GM15510 (cell line): ENCODE results near the gene RBM20.

Source experiments
- POLR2A ChIP-seq: IDR thresholded peaks from 3 replicates; pipeline ENCODE4 v1.6.1; 2011; ENCODE audit warnings: borderline replicate concordance; ENCODE audit not compliant: insufficient read length; ENCODE audit errors: extremely low read depth

The RBM20 gene

DNA sequence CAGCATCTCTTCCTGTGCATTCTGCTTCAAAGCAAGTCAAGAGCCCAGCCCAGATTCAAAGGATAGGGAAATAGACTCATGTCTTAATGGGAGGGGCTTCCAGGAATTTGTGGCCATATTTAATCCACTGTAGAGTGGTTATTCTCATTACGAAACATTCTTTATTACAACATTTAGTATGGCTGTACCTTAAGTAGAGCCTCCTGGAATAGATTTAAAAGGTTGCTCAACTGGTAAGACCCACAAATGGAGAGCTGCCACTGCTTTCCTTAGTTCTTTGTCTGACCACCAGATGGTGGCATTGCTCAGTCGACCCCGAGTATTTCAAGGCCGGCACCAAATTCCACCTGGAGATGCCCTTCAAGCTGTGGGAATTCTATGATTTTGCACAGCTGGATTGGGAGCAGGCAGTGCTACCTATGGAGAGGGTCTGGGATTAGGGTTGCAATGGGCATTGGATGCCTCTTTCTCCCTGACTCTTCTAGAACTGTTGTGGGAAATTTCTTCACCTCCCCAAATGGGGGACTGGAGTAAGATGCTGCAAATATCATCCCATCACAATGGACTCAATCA is 102.2 kb downstream of the RBM20 start:
- TF ChIP-seq POLR2A: no peak

DNA sequence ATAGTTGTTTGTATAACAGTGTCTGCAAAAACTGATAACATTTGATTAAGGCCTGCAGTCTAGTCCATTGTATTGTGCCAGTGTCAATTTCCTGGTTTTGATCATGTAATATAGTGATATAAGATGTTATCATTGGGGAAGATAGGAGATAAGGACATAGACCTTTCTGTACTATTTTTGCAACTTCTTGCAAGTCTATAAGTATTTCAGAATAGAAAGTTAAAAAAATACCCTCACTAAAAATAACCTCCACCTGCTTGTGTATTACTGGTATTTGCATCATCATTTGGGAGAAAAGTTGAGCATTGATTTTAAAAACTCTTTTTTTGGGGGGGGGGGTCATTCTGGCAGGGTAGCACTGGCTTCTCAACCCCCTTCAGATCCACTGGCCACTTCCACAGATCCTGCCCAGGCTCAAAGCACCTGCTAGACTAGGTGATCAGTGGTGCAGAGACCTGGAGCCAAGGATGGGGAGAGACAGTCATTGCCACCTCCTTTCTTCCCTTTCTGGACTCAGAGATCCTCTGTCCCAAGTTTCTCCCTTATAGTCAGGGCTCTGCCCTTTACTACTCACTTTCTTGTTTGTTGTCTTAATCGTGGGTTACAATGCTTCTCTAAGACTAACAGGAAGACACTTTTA is 103.0 kb downstream of the RBM20 start:
- TF ChIP-seq POLR2A: no peak

DNA sequence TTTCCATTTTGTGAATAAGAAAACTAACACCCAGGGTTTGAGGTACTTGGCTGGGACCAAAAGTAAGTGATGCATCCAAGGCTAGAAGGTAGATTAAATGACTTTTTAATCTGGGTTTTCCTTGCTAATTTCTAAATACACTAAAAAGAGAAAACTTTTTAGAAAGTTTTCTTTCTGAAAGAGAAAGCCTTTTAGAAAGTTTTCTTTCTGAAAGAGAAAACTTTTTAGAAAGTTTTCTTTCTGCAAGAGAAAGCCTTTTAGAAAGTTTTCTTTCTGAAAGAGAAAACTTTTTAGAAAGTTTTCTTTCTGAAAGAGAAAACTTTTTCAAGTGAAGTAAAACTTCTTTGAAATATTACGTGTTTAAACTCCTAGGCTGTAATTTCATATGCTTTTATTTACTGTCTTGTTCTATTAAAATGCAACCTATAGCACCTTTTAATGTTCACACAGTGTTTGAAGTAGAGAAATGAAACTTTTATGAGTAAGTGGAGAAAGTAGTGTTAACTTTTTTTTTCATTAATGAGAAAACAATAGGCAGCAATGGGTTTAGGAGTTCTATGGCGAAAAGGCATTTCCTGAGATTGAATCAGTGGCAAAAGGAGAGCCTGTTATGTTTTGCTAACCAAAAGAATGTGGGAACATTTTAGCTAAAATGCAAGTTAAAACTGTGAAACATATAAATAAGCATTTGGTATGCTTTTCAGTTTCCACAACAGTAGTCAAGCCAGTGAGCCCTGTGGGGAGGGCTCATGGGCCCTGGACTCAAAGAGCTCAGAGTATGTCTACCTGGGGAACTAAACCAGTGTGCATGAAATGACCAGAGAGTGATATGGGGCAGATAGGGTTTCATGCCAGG is 103.7 kb downstream of the RBM20 start:
- TF ChIP-seq POLR2A: no peak

DNA sequence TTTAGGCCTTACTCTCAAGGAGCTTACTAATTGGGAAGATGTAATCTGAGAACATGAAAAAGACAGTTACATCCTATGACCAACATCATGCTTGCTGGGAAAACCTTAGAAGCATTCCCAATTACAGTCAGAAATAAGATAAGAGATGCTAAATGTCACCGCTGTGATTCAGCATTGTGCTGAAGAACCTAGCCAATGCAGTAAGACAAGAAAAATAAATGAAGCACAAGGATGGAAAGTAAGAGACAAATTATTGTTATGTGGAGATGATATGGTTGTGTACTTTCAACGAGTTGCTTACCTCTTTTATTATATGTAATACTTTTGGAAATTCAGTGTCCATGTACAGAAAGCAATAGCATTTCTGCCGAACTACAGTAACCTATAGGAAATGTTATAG is 104.8 kb downstream of the RBM20 start:
- no peak for TF ChIP-seq POLR2A

DNA sequence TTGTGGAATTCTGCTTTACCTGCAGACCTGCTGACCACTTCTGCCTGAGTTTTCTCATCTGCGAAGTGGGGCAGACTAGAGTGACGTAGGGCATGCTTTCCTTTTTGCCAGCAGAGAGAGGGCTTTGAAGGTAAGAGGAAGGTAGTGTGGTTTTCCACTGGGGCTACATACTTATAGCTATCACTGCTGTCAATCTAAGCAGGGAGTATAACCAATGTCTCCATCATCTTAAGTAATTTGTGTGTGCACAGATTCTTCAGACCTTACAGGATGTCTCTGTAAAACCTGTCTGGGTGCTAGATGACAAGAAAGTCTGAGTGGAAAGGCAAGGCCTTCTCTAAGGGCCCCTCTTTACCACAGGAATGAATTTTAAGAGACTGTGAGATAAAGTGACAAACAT is 106.8 kb downstream of the RBM20 start:
- no peak for TF ChIP-seq POLR2A

DNA sequence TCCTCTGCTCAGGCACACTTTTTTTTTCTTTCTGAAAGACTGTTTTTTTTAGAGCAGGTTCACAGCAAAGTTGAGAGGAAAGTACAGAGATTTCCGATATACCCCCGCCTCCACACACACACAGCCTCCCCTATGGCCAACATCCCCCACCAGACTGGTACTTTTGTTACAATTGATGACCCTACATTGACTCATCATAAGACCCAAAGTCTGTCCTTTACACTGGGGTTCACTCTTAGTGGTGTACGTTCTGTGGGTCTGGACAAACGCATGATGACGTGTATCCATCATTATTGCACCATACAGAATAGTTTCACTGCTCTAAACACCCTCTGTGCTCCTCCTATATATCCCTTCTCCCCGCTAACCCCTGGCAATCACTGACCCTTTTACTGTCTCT is 107.7 kb downstream of the RBM20 start:
- TF ChIP-seq POLR2A: no peak

DNA sequence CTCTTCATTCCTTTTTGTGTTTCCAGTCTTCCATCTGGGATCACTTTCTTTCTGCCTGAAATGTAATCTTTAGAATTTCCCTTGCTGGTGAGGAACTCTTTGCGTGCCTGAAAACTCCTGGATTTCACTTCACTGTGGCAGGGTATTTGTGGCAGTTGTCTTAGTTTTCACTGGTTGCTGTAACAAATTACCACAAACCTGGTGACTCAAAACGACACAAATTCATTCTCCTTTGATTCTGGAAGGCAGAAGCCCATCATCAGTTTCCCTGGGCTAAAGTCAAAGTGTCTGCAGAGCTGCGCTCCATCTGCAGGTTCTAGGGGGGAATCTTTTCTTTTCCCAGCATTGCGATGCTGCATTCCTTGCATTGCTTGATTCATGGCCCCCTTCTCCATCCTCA is 109.3 kb downstream of the RBM20 start:
- no peak for TF ChIP-seq POLR2A

DNA sequence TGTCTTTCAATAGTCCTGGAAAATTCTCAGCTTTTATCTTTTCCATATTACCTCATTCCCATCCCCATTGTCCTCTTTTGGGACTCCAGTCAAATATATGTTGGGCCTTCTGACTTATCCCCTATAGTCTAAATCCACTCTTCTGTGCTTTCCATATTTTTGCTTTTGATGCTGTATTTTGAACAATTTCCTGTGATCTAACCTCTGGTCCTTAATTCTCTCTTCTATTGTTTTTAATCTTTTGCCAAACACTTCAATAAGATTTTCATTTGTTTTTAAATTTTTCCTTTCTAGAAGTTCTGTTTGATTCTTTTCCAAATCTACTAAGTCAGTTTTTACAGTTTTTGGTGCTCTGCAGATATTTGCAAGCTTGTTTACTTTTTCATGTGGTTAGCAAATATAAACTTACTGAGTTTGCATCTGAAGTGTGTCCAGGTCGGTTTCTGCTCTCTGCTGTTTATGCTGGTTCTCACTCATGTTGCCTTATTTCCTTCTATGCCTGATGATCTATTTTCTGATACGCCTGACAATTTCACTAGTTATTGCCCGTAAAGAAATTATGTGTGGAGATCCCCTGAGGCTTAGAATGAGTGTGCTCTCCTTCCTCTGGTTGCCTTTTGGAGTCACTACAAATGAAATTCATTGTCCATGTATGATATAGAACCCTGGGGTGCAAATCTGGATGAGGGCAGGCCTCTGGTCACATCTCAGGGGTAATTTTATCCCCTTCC is 110.4 kb downstream of the RBM20 start:
- no peak for TF ChIP-seq POLR2A

DNA sequence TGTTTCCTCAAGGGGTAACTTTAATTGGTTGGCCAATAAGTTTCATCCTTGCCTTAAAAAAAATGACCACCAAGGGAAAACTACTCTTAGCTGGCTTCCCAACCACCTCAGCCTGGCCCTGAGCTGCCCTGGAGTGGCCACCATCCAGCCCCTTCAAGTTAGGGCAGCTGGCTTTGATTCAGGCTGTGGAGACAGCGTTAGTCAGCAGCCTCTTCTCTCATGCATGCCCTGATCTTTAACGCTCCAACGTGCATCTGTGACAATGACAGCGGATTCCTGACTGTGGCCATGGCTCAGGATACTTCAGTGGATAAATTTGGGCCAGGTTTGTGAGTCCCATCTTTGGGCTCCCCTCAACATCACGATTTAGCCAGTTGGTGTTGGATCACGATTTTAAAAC is 111.6 kb downstream of the RBM20 start:
- TF ChIP-seq POLR2A: no peak

DNA sequence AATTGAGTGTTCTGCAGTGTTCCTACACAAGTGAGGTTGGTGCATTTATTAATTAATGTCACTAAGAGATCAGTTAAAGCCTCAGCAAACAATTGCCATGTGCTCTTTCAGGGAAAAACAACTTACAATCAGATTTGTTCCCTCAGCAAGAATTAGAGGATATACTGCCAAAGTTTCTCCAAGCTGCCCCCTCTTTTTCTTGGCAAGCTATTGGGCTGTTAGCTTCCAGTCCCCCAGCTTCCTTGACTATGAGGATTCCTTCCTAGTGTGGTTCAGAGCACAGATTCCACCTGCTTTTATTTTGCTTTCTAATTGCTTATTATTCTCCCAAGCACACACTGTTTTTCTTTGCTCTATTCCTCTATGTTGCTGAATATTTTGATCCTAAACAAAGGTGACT is 112.7 kb downstream of the RBM20 start:
- no peak for TF ChIP-seq POLR2A

DNA sequence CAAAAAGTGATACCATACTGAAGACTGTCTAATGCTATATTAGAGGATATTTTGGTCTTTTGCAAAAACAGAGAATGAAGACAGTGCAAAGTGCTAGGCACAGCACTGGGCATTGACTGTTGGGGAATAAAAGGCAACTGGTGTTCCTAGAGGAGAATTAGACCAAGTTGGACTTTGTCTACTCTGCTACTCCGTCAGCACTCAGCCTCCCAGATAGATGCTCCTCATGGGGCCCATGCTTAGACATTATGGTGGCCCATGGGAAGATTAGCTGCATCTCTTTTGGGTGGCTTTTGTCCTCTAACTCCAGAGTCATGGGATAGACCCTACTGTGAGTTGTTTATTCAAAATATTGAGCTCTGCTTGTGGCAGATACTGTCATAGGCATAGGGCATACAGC is 113.5 kb downstream of the RBM20 start:
- no peak for TF ChIP-seq POLR2A

DNA sequence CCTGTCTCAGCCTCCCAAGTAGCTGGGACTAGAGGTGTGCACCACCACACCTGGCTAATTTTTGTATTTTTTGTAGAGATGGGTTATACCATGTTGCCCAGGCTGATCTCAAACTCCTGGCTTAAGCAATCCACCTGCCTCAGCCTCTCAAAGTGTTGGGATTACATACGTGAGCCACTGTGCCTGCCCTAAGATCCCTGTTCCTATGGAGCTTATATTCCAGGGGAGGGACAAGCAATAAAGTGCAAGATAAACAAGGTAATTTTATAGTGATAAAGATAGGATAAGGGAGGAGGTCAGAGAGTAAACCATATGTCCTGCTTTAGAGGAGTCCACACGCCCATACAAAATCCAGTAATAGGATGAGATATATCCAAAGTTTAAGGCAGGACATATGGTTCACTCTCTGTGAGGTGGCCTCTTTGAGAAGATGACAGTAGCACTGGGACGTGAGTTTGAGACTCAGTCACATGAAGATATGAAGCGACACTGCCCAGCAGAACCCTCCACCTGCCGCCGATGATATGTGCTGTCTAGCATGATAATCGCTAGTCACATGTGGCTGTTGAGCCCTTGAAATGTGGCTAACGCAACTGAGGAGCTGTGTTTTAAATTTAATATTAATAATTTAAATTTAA is 114.1 kb downstream of the RBM20 start:
- TF ChIP-seq POLR2A: no peak

DNA sequence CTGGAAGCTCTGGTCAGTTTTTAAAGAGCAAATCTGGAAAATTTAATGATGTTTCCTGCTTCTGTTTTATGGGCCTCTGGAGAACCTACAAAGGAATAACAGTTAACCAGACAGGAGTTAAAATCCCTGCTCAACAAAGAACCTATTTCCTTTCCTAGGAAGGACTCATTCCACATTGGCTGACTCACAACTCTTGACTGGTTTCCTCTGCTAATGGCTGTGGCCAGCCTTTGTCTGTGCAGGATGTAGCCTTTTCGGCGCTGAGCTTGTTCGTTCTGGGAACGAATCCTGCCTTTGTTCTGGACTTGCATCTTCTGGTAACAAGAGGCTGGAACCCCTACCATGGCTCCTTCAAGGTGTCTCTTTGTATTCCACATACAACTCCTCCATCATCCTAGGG is 114.8 kb downstream of the RBM20 start:
- TF ChIP-seq POLR2A: no peak

DNA sequence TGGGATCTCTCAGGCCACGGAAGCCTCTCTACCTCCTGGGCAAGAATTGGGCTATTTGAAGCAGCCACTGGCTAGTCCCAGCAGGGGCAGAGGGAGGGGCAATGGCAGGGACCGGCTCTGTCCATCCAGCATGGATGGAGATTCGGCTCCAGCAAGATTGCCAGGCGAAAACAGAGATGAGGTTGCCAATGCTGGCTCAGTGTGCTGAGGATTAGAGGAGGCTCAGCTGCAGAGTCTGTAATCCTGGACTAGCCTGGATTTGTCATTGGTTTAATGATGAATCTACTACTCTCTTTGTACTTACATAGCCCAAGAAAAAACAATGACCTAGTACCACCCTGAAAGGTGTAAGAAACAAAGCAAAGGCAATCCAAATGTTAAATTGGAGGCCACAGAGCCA is 115.4 kb downstream of the RBM20 start:
- no peak for TF ChIP-seq POLR2A
